K562 (cell line): Measurements from ENCODE around the gene VN1R2. TPM values are rescaled to one million over a fixed set of nuclear protein-coding genes. Genes with fewer than 3 reads are reported as not detected.

ENCODE experiments used
- ATAC-seq: fragments of 200-7000 bp; cut with Tn5 transposase; 3 replicates; pipeline ENCODE4 v1.9.1; 2020; ENCODE audit warnings: moderate library complexity
- BruUV-seq: library from RNA; stranded (reverse); fragments of 400-500 nt; replicated peaks from 2 replicates; lab custom pipeline; 2021; lab: Mats Ljungman, UMichigan
- CTCF ChIA-PET: fragments of 300-600 bp; formaldehyde crosslinking; extraction: SDS; loops from one replicate; lab custom pipeline; 2021; ENCODE audit warnings: low intra/inter-chr PET ratio; lab: Yijun Ruan, JAX
- POLR2A ChIA-PET: fragments of 300-600, 350-650 bp; sonication (Branson Sonifier 250); formaldehyde crosslinking; extraction: SDS; loops from one replicate; lab custom pipeline; 2021; ENCODE audit warnings: antibody characterized with exemption, inconsistent platforms; lab: Yijun Ruan, JAX
- DNase-seq, 4 experiments: peaks; one replicate each; pipeline versions ENCODE4 v3.0.0 to v3.0.0-alpha.2; 2011 to 2018; ENCODE audit warnings: low spot score in 3 of 4, mixed read lengths in 3 of 4; ENCODE audit errors: extremely low read depth in 1 of 4
- FAIRE-seq: peaks from 2 replicates; lab custom pipeline; 2011; peaks lifted over from hg19 to GRCh38; lab: Jason Lieb, UNC
- H2AFZ ChIP-seq: 2 replicates; pipeline ENCODE4 v1.6.0; 2011; ENCODE audit warnings: low read depth, low read length, control low read depth, inconsistent platforms
- H3K27ac ChIP-seq: fragments of 200-600 bp; 3 replicates; pipeline ENCODE4 v1.8.0; 2011; ENCODE audit warnings: low read depth, mild to moderate bottlenecking, control low read depth, inconsistent platforms, low read length, moderate library complexity, mixed read lengths; ENCODE audit errors: extremely low read depth
- H3K27me3 ChIP-seq, 2 experiments: fragments of 300-600 bp in 1 of 2; 2 replicates in 1 of 2; 3 replicates in 1 of 2; pipeline versions ENCODE4 v1.6.0 to v1.8.0; 2011; ENCODE audit warnings: inconsistent platforms in 2 of 2, low read length in 2 of 2, mild to moderate bottlenecking in 1 of 2, mixed read lengths in 1 of 2, moderate library complexity in 1 of 2; ENCODE audit not compliant: control insufficient read depth in 2 of 2, insufficient read depth in 2 of 2
- H3K36me3 ChIP-seq: fragments of 300-600 bp; 3 replicates; pipeline ENCODE4 v1.8.0; 2011; ENCODE audit warnings: mild to moderate bottlenecking, low read length, inconsistent platforms; ENCODE audit not compliant: control insufficient read depth, insufficient read depth
- H3K4me1 ChIP-seq, 2 experiments: fragments of 200-600 bp in 1 of 2; replicated peaks in 1 of 2; 2 replicates in 1 of 2; 3 replicates in 1 of 2; pipeline versions ENCODE4 v1.5.1 to v1.8.0; 2011; ENCODE audit warnings: inconsistent platforms in 2 of 2, low read length in 2 of 2, mild to moderate bottlenecking in 1 of 2, mixed read lengths in 1 of 2, moderate library complexity in 1 of 2; ENCODE audit not compliant: control insufficient read depth in 2 of 2, insufficient read depth in 2 of 2
- H3K4me2 ChIP-seq: 2 replicates; pipeline ENCODE4 v1.6.1; 2011; ENCODE audit warnings: low read length, control low read depth, inconsistent platforms, mixed read lengths; ENCODE audit not compliant: insufficient read depth
- H3K4me3 ChIP-seq: fragments of 200-600 bp; sonication (generic), shearing (Covaris generic); 2 replicates; pipeline ENCODE4 v1.5.1; 2016; ENCODE audit warnings: control low read depth, inconsistent platforms
- H3K79me2 ChIP-seq: fragments of 200-600 bp; 3 replicates; pipeline ENCODE4 v1.8.0; 2011; ENCODE audit warnings: low read length, inconsistent platforms; ENCODE audit not compliant: control insufficient read depth, insufficient read depth
- H3K9ac ChIP-seq, 2 experiments: 2 replicates each; pipeline versions ENCODE4 v1.6.0 to v1.6.1; 2011; ENCODE audit warnings: low read depth in 2 of 2, low read length in 2 of 2, control low read depth in 1 of 2, inconsistent platforms in 1 of 2, mild to moderate bottlenecking in 1 of 2, mixed read lengths in 1 of 2; ENCODE audit not compliant: insufficient read depth in 1 of 2
- H3K9me1 ChIP-seq: one replicate; pipeline ENCODE4 v1.6.0; 2011; ENCODE audit warnings: inconsistent platforms, mild to moderate bottlenecking, low read length, moderate library complexity; ENCODE audit not compliant: control insufficient read depth, insufficient read depth
- H3K9me3 ChIP-seq: replicated peaks from 2 replicates; pipeline ENCODE4 v1.5.1; 2011; ENCODE audit warnings: low read depth, low read length, inconsistent platforms; ENCODE audit not compliant: control insufficient read depth, insufficient read depth
- H4K20me1 ChIP-seq: replicated peaks from 2 replicates; pipeline ENCODE4 v1.6.1; 2011; ENCODE audit warnings: low read length, inconsistent platforms, mixed read lengths; ENCODE audit not compliant: control insufficient read depth, insufficient read depth
- RB1 ChIP-seq: fragments of 450-650 bp; IDR thresholded peaks from 2 replicates; pipeline ENCODE4 v1.6.1; 2017; ENCODE audit warnings: low read depth, mild to moderate bottlenecking
- SNIP1 ChIP-seq: fragments of 450-650 bp; IDR thresholded peaks from 2 replicates; pipeline ENCODE4 v1.7.1; 2017; ENCODE audit warnings: low read depth, mild to moderate bottlenecking
- SNRNP70 ChIP-seq: fragments of 200-400 bp; formaldehyde crosslinking; optimal IDR thresholded peaks from 2 replicates; pipeline ENCODE3; 2017; ENCODE audit warnings: low read depth, low read length
- VEZF1 ChIP-seq: fragments of 200-800 bp; sonication (Bioruptor generic); IDR thresholded peaks from 2 replicates; pipeline ENCODE4 v1.6.1; 2017; ENCODE audit warnings: missing genetic modification characterization, missing compliant biosample characterization
- WGBS: fragments of 100-300 bp; shearing (Covaris generic); methylation state at CpG from one replicate; pipeline ENCODE4 v1.1.6; 2016; ENCODE audit warnings: low coverage, mixed read lengths; ENCODE audit not compliant: insufficient coverage; ENCODE audit errors: missing lambda C conversion rate; 5-methylcytosine and 5-hydroxymethylcytosine counted together
- in situ Hi-C: fragments of 300-500 bp; cut with MboI; formaldehyde crosslinking; loops from 4 replicates; pipeline ENCODE4 v1.15.0; 2018; ENCODE audit warnings: inconsistent platforms, mixed read lengths
- intact Hi-C: fragments of 100-400 bp; cut with micrococcal nuclease; formaldehyde crosslinking; loops from 2 replicates; pipeline ENCODE4 v1.14.2; 2022
- polyA plus RNA-seq, 8 experiments: library from polyadenylated mRNA; depleted of rRNA in 4 of 8; stranded (reverse) in 5 of 8; unstranded in 3 of 8; fragments of >200 nt; fragmentation: Nextera tagmentation in 2 of 8; fragmentation: Illumina TruSeq in 1 of 8; extraction: Ambion mirVana in 2 of 8; extraction: Trizol in 1 of 8; gene quantifications; 2 replicates each; pipeline versions ENCODE4 v1.2.1 to v1.2.3, GENCODE V29; 2011 to 2014; ENCODE audit warnings: inconsistent platforms in 1 of 8, missing spikeins in 1 of 8
- total RNA-seq, 7 experiments: library from RNA; depleted of rRNA in 6 of 7; stranded (reverse); fragments of >200 nt in 6 of 7; fragmentation: Illumina TruSeq in 2 of 7; extraction: Trizol in 2 of 7; gene quantifications; 2 replicates each; pipeline versions ENCODE4 v1.2.1 to v1.2.3, GENCODE V29; 2011 to 2021; ENCODE audit warnings: low replicate concordance in 1 of 7
- TF ChIP-seq, protein P1 (sequence below): IDR thresholded peaks from 2 replicates; pipeline ENCODE4 v1.6.1; 2014; ENCODE audit warnings: antibody characterized with exemption
- TF ChIP-seq, protein P2 (sequence below): fragments of 450-650 bp; IDR thresholded peaks from 2 replicates; pipeline ENCODE4 v1.6.1; 2016; ENCODE audit warnings: mild to moderate bottlenecking, moderate library complexity

Gene VN1R2
- total and polyA plus RNA-seq, 9 of the 15 experiments (the other 6 are each of a cell fraction or from before 2014, with no cell fraction given), result not detected

- FAIRE-seq (no peak), DNase-seq (no peak), ATAC-seq (no peak)
- Histone ChIP-seq H3K36me3 (no peaks in the 10 kb centered on the region), H3K9ac (no peak overlapping the region), H3K4me1 (no peaks in the 10 kb centered on the region), H3K4me3 (no peak overlapping the region), H2AFZ (no peak overlapping the region), H3K79me2 (no peaks in the 10 kb centered on the region), H4K20me1 (no peaks in the 10 kb centered on the region), H3K9me1 (no peaks in the 10 kb centered on the region), H3K27ac (no peak overlapping the region), H3K27me3 (0 out of 5 replicates have a peak, but pooled peaks cover 0 to 5% of the 10 kb centered on the region in 2 experiments), H3K9me3 (no peaks in the 10 kb centered on the region), H3K4me2 (no peak overlapping the region)
- no TSS peak for BruUV-seq
- in situ Hi-C loops (no loop called here), intact Hi-C loops (no loop called here)
- POLR2A ChIA-PET, result no interaction called here
- 11% methylated on average over 2 of the region's 2 CpGs for WGBS
- CTCF ChIA-PET, result no interaction called here
- TF ChIP-seq RB1, result no peak
- TF ChIP-seq, protein P1, sequence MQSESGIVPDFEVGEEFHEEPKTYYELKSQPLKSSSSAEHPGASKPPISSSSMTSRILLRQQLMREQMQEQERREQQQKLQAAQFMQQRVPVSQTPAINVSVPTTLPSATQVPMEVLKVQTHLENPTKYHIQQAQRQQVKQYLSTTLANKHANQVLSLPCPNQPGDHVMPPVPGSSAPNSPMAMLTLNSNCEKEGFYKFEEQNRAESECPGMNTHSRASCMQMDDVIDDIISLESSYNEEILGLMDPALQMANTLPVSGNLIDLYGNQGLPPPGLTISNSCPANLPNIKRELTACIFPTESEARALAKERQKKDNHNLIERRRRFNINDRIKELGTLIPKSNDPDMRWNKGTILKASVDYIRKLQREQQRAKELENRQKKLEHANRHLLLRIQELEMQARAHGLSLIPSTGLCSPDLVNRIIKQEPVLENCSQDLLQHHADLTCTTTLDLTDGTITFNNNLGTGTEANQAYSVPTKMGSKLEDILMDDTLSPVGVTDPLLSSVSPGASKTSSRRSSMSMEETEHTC, result no peak
- TF ChIP-seq SNRNP70, result no peak
- TF ChIP-seq VEZF1 (CRISPR knock-in tag), result no peak
- no peak for TF ChIP-seq SNIP1
- TF ChIP-seq, protein P2, sequence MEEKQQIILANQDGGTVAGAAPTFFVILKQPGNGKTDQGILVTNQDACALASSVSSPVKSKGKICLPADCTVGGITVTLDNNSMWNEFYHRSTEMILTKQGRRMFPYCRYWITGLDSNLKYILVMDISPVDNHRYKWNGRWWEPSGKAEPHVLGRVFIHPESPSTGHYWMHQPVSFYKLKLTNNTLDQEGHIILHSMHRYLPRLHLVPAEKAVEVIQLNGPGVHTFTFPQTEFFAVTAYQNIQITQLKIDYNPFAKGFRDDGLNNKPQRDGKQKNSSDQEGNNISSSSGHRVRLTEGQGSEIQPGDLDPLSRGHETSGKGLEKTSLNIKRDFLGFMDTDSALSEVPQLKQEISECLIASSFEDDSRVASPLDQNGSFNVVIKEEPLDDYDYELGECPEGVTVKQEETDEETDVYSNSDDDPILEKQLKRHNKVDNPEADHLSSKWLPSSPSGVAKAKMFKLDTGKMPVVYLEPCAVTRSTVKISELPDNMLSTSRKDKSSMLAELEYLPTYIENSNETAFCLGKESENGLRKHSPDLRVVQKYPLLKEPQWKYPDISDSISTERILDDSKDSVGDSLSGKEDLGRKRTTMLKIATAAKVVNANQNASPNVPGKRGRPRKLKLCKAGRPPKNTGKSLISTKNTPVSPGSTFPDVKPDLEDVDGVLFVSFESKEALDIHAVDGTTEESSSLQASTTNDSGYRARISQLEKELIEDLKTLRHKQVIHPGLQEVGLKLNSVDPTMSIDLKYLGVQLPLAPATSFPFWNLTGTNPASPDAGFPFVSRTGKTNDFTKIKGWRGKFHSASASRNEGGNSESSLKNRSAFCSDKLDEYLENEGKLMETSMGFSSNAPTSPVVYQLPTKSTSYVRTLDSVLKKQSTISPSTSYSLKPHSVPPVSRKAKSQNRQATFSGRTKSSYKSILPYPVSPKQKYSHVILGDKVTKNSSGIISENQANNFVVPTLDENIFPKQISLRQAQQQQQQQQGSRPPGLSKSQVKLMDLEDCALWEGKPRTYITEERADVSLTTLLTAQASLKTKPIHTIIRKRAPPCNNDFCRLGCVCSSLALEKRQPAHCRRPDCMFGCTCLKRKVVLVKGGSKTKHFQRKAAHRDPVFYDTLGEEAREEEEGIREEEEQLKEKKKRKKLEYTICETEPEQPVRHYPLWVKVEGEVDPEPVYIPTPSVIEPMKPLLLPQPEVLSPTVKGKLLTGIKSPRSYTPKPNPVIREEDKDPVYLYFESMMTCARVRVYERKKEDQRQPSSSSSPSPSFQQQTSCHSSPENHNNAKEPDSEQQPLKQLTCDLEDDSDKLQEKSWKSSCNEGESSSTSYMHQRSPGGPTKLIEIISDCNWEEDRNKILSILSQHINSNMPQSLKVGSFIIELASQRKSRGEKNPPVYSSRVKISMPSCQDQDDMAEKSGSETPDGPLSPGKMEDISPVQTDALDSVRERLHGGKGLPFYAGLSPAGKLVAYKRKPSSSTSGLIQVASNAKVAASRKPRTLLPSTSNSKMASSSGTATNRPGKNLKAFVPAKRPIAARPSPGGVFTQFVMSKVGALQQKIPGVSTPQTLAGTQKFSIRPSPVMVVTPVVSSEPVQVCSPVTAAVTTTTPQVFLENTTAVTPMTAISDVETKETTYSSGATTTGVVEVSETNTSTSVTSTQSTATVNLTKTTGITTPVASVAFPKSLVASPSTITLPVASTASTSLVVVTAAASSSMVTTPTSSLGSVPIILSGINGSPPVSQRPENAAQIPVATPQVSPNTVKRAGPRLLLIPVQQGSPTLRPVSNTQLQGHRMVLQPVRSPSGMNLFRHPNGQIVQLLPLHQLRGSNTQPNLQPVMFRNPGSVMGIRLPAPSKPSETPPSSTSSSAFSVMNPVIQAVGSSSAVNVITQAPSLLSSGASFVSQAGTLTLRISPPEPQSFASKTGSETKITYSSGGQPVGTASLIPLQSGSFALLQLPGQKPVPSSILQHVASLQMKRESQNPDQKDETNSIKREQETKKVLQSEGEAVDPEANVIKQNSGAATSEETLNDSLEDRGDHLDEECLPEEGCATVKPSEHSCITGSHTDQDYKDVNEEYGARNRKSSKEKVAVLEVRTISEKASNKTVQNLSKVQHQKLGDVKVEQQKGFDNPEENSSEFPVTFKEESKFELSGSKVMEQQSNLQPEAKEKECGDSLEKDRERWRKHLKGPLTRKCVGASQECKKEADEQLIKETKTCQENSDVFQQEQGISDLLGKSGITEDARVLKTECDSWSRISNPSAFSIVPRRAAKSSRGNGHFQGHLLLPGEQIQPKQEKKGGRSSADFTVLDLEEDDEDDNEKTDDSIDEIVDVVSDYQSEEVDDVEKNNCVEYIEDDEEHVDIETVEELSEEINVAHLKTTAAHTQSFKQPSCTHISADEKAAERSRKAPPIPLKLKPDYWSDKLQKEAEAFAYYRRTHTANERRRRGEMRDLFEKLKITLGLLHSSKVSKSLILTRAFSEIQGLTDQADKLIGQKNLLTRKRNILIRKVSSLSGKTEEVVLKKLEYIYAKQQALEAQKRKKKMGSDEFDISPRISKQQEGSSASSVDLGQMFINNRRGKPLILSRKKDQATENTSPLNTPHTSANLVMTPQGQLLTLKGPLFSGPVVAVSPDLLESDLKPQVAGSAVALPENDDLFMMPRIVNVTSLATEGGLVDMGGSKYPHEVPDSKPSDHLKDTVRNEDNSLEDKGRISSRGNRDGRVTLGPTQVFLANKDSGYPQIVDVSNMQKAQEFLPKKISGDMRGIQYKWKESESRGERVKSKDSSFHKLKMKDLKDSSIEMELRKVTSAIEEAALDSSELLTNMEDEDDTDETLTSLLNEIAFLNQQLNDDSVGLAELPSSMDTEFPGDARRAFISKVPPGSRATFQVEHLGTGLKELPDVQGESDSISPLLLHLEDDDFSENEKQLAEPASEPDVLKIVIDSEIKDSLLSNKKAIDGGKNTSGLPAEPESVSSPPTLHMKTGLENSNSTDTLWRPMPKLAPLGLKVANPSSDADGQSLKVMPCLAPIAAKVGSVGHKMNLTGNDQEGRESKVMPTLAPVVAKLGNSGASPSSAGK, result no peak
Measured at GRCh38 chr19:53275480-53275879, 17.4 kb downstream of the VN1R2 start.
